ENCODE measurements around the gene EFCC1.

The EFCC1 gene

GRCh38 chr3:129014793-129015345, 13.8 kb downstream of the EFCC1 start:
- DNase-seq (ENCODE audit: low spot score): no peak

DNA sequence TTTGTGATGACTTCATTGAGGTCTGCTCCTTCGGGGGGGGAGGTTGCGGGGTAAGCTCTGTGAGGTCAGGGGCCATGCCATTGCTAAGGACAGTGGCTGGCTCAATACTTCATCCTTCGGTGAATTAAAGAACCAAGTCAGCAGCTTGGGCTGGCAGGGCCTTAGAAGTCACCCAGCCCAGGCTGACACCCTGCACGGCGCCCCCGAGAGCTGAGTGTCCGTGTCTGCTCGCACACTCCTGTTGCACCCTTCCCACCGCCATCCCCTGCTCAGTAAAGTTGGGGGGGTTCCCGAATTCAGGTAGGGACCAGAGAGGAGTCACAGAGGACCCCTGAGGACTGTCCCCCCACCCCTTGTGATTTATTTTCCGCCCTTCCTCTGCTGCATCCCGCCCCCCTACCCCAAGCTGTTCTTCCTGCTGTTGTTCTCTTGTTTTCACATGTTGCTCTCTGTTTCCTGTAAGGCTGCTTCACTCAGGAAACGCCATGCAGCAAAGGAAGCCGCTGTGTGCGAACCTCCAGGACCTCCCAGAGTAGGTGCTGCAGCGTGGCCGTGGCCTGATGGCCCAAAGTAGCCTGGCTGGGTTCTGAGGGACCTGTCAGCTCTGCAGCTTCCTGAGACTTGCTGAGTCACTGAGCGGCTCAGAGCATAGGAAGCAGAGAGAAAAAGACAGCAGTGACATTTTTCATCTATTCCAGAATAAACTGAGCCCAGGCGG, 14.4 kb downstream of the EFCC1 start:
- DNase-seq (ENCODE audit: low spot score): no peak

- DNase-seq (ENCODE audit: low spot score): peak; percentile 85
These were observed 15.2 kb downstream of the EFCC1 start for GRCh38 chr3:129016356-129016719.

DNA sequence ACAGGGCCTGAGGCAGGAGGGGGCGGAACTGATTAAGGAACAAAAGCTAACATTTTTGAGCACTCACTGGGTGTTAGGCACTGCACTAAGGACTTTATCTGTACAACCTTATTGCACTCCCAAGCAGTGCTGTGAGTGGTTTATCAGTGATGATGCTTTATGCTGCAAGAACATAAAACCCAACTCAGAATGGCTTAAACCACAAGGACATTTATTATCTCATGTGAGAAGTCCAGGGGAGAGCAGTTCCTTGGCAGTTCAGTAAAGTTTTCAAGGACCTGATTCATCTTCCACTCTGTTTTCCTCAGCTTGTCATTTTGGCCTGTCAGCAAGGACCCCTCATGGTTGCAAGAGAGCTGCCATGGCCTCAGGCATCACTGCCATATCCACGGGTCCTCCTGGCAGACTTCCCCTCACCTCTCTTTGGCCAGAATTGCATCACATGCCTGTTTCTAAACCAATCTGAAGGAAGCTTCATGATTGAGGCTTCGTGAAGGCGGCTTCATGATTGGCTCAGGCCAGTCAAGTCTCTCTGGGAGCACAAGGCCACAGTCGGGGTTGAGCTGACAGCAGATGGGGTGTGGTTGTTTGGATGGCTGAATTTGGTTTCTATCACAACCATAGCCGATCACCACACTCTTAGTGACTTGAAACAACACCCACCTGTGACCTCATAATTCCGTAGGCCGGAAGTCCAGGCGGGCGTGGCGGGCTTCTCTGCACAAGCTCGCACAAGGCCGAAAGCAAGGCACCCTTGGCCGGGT, 15.8 kb downstream of the EFCC1 start:
- peak; percentile 53 for DNase-seq (ENCODE audit: low spot score)

GRCh38 chr3:129017484-129017899, 16.4 kb downstream of the EFCC1 start:
- no peak for DNase-seq (ENCODE audit: low spot score)

DNA sequence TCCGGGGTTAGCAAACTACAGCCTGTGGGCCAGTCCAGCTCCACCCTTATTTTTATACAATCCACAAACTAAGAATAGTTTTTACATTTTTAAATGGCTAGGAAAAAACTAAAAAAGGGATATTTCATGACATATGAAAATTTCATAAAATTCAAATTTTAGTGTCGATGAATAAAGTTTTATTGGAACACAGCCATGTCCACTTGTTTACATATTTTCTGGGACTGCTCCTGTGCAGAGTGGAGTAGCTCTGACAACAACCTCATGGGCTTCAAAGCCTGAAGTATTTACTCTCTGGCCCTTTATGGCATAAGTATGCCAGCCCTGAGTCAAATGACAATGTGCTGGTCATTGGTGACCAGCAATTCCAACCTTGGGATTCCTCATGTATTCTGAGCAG, 17.2 kb downstream of the EFCC1 start:
- DNase-seq (ENCODE audit: low spot score): no peak

DNA sequence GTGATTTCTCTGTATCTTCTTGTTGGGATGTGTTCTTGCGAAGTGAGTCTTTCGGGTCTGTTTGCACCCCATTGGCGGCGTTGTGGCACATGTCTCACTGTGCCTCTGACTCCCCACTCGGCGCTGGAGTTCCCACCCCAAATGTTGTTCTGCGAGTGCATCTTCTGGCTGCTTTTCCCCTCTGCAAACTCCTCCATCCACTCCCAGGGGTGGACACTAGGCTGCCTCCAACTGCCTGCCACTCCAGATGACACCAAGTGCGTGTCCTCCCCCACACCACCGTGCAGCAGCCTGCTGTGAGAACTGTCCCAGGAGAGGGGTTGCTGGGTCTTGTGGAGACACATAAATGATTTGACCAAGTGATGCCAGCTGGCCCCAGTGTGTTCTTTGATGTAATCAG, 17.6 kb downstream of the EFCC1 start:
- no peak for DNase-seq (ENCODE audit: low spot score)

GRCh38 chr3:129019266-129019665, 18.2 kb downstream of the EFCC1 start:
- no peak for DNase-seq (ENCODE audit: low spot score)

DNA sequence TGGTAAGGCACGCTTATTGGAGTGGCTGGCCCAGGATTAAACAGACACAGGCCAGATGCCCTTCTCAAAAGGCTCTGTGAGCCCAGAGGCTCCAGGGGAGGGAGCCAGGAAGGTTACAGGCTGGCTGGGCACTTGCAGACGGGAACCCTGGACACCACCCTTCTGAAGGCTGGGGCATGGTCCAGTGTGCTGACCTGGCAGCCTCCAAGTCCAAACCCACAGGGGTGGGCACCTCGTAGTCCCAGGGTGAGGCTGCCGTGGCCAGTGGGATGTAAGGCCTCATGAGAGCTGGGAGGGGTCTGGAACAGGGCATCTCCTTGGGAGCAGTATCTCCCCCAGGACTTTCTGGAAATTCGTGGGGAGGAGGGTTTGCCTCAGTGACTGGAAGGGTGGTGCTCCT, 19.6 kb downstream of the EFCC1 start:
- DNase-seq (ENCODE audit: low spot score): no peak

DNA sequence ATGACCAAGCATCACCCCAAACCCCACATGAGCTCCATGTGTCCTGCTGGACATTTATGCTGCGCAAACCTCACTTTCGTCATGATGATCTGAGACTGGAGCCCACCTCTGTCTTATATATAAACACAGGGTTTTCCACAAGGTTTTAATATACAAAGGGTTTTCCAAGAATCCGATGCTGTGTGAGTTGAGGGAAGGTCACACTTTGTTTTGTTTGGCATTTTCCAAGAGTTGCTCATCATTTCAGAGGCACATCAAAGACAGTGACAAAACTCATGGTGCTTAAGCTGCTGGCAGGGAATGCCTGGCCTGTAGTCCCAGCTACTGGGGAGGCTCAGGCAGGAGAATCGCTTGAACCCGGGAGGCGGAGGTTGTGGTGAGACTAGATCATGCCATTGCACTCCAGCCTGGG, 20.0 kb downstream of the EFCC1 start:
- no peak for DNase-seq (ENCODE audit: low spot score)

- no peak for DNase-seq (ENCODE audit: low spot score)
These were observed 21.3 kb downstream of the EFCC1 start for GRCh38 chr3:129022114-129023007.

DNA sequence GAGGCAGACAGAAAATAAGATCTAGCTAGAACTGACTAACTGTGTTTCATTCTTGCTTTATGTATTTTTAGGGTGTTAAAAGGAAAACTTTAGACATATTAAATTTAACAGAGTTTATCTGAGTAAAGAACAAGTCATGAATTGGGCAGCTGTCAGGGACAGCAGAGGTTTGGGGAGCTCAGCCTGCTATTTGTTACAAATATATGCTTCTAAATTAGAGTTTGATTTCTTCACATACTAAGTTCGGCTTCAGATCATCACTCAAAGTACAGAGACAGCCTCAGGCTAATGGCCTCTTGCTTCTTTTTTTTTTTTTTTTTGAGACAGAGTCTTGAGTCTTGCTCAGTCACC, 21.9 kb downstream of the EFCC1 start:
- DNase-seq (ENCODE audit: low spot score): no peak

- no peak for DNase-seq (ENCODE audit: low spot score)
These were observed 22.8 kb downstream of the EFCC1 start for GRCh38 chr3:129023909-129024308.

- no peak for DNase-seq (ENCODE audit: low spot score)
These were observed 24.0 kb downstream of the EFCC1 start for GRCh38 chr3:129025108-129025507.

- DNase-seq (ENCODE audit: low spot score): no peak
These were observed 24.8 kb downstream of the EFCC1 start for GRCh38 chr3:129025691-129026435.

DNA sequence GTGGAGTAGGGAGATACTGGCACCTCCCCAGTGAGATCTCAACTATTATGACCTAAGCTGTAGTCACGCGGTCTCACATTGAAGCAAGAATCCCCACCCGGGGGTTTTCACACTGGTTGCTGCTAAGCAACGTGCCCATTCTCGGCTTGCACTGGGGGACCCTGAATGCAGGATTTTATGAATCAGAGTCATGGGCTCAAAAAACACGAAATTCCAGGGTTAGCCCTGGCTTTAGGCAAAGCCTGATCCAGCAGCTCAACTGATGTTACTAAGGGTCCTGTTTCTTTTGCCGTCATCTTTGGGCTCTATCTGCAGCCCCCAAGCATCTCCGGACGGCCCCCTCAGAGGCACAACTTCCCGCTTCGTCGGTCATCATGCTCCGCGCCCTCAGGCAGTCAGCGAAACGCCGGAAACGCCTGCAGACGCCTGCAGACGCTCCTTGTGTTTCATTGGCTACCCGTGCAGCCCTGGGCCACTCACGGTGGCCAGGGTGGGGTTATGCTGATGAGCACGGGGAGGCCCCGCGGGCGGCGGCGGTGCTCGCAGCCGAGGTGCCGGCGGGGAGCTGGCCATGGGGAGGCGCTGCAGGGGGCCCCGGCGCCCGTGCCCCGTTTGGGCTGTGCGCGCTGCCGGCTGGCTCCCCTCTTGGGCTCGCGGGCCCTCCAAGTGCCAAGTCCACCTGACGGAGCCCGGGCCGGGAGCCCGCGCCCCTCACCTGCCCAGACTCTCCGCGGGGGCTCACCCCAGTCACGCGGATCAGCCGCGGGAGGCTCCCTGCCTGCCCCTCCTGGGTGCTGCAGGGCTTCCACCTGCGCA, 25.8 kb downstream of the EFCC1 start:
- DNase-seq (ENCODE audit: low spot score): peak; percentile 98

GRCh38 chr3:129027544-129027880, 26.4 kb downstream of the EFCC1 start:
- DNase-seq (ENCODE audit: low spot score): no peak

- DNase-seq (ENCODE audit: low spot score): no peak
These were observed 27.8 kb downstream of the EFCC1 start for GRCh38 chr3:129028866-129029265.

DNA sequence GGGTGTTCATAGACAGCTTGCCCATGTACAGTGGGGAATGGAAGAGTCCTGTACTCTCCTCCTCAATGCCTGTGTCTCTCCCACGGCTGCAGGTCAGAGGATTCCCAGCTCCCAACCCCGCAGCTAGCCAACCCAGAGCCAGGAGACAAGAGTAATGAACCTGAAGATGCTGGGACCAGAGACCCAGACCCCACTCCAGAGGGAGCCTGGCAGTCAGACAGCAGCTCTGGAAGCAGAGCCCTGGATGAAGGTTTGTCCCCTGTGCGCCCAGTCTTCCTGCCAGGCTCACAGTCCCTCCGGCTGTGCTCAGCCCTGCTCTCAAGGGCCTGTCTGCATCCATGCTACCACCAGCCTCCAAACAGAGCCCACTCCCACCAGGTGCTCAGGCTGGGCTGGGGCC, 29.5 kb downstream of the EFCC1 start:
- DNase-seq (ENCODE audit: low spot score): no peak

- no peak for DNase-seq (ENCODE audit: low spot score)
These were observed 30.5 kb downstream of the EFCC1 start for GRCh38 chr3:129031476-129032215.
